K562 (cell line): ENCODE data around the gene LZTR1. TPM values are rescaled to one million over a fixed set of nuclear protein-coding genes. Genes with fewer than 3 reads are reported as not detected.

Experiments
- ARID4B ChIP-seq: sonication (generic); formaldehyde crosslinking; IDR thresholded peaks from 2 replicates; pipeline ENCODE4 v1.8.0; 2022; ENCODE audit warnings: mild to moderate bottlenecking, missing genetic modification reagents
- CBFA2T2 ChIP-seq: fragments of 450-650 bp; conservative IDR thresholded peaks from 2 replicates; pipeline ENCODE4 v1.6.1; 2017; ENCODE audit warnings: mild to moderate bottlenecking
- HIVEP1 ChIP-seq: fragments of 250-450 bp; sonication (Bioruptor Pico); IDR thresholded peaks from 2 replicates; pipeline ENCODE4 v1.4.0; 2020; ENCODE audit warnings: mild to moderate bottlenecking
- MED1 ChIP-seq: sonication (generic); formaldehyde crosslinking; IDR thresholded peaks from 2 replicates; pipeline ENCODE4 v1.8.1; 2023; ENCODE audit warnings: missing genetic modification reagents, borderline replicate concordance
- PCBP1 ChIP-seq: fragments of 200-400 bp; formaldehyde crosslinking; IDR thresholded peaks from 2 replicates; pipeline ENCODE4 v1.6.1; 2018; ENCODE audit warnings: mild to moderate bottlenecking, low read depth, low read length; ENCODE audit not compliant: poor library complexity, severe bottlenecking
- PRMT5 ChIP-seq: sonication (generic); formaldehyde crosslinking; IDR thresholded peaks from 2 replicates; pipeline ENCODE4 v1.5.0; 2020; ENCODE audit warnings: missing genetic modification reagents
- SIN3B ChIP-seq: fragments of 450-650 bp; IDR thresholded peaks from 2 replicates; pipeline ENCODE4 v1.6.1; 2017; ENCODE audit warnings: low read depth, mild to moderate bottlenecking, moderate library complexity
- STAG1 ChIP-seq: sonication (generic); formaldehyde crosslinking; IDR thresholded peaks from 2 replicates; pipeline ENCODE4 v1.5.0; 2020; ENCODE audit warnings: missing genetic modification reagents, borderline replicate concordance
- TBP ChIP-seq: optimal IDR thresholded peaks from 2 replicates; pipeline ENCODE3; 2011; ENCODE audit warnings: low read depth, low read length, improper control_type of control experiment
- TCF15 ChIP-seq: fragments of 250-450 bp; sonication (Bioruptor Pico); IDR thresholded peaks from 2 replicates; pipeline ENCODE4 v1.8.0; 2022; ENCODE audit warnings: moderate library complexity, mild to moderate bottlenecking, inconsistent platforms
- TEAD1 ChIP-seq, 2 experiments: fragments of 450-650 bp in 1 of 2; sonication (generic) in 1 of 2; formaldehyde crosslinking; IDR thresholded peaks; 2 replicates each; pipeline versions ENCODE4 v1.4.0 to v1.8.0; 2020 to 2022; ENCODE audit warnings: mild to moderate bottlenecking in 2 of 2, missing genetic modification reagents in 1 of 2
- TGIF2 ChIP-seq: sonication (generic); formaldehyde crosslinking; IDR thresholded peaks from 2 replicates; pipeline ENCODE4 v1.8.1; 2022; ENCODE audit warnings: mild to moderate bottlenecking, missing genetic modification reagents, moderate library complexity
- TOE1 ChIP-seq, 2 experiments: fragments of 450-650 bp in 1 of 2; sonication (generic) in 1 of 2; formaldehyde crosslinking in 1 of 2; IDR thresholded peaks; 2 replicates each; pipeline versions ENCODE4 v1.7.1 to v1.8.0; 2016 to 2022; ENCODE audit warnings: borderline replicate concordance in 2 of 2, mild to moderate bottlenecking in 2 of 2, antibody characterized with exemption in 1 of 2, inconsistent platforms in 1 of 2, low read depth in 1 of 2, missing genetic modification reagents in 1 of 2, moderate library complexity in 1 of 2
- ZBTB26 ChIP-seq: fragments of 450-650 bp; formaldehyde crosslinking; IDR thresholded peaks from 2 replicates; pipeline ENCODE4 v1.4.0; 2022; ENCODE audit warnings: missing genetic modification characterization
- ZFPM2 ChIP-seq: fragments of 250-450 bp; sonication (Bioruptor Pico); IDR thresholded peaks from 2 replicates; pipeline ENCODE4 v1.5.1; 2022; ENCODE audit warnings: mild to moderate bottlenecking
- ZNF184 ChIP-seq: sonication (generic); formaldehyde crosslinking; IDR thresholded peaks from 2 replicates; pipeline ENCODE4 v1.5.0; 2020; ENCODE audit warnings: missing genetic modification reagents
- ZNF764 ChIP-seq: fragments of 250-450 bp; sonication (Bioruptor Pico); IDR thresholded peaks from 2 replicates; pipeline ENCODE4 v1.4.0; 2020; ENCODE audit warnings: low read depth, mild to moderate bottlenecking, moderate library complexity
- polyA plus RNA-seq, 8 experiments: library from polyadenylated mRNA; depleted of rRNA in 4 of 8; stranded (reverse) in 5 of 8; unstranded in 3 of 8; fragments of >200 nt; fragmentation: Nextera tagmentation in 2 of 8; fragmentation: Illumina TruSeq in 1 of 8; extraction: Ambion mirVana in 2 of 8; extraction: Trizol in 1 of 8; gene quantifications; 2 replicates each; pipeline versions ENCODE4 v1.2.1 to v1.2.3, GENCODE V29; 2011 to 2014; ENCODE audit warnings: inconsistent platforms in 1 of 8, missing spikeins in 1 of 8
- total RNA-seq, 7 experiments: library from RNA; depleted of rRNA in 6 of 7; stranded (reverse); fragments of >200 nt in 6 of 7; fragmentation: Illumina TruSeq in 2 of 7; extraction: Trizol in 2 of 7; gene quantifications; 2 replicates each; pipeline versions ENCODE4 v1.2.1 to v1.2.3, GENCODE V29; 2011 to 2021; ENCODE audit warnings: low replicate concordance in 1 of 7
- TF ChIP-seq, protein P1 (sequence below): fragments of 450-650 bp; formaldehyde crosslinking; conservative IDR thresholded peaks from 2 replicates; pipeline ENCODE4 v1.4.0; 2022; ENCODE audit warnings: mild to moderate bottlenecking, missing genetic modification characterization

Gene LZTR1
- total and polyA plus RNA-seq, 9 of the 15 experiments (the other 6 are each of a cell fraction or from before 2014, with no cell fraction given), result 2.2 to 135 (median 63.0) TPM

DNA sequence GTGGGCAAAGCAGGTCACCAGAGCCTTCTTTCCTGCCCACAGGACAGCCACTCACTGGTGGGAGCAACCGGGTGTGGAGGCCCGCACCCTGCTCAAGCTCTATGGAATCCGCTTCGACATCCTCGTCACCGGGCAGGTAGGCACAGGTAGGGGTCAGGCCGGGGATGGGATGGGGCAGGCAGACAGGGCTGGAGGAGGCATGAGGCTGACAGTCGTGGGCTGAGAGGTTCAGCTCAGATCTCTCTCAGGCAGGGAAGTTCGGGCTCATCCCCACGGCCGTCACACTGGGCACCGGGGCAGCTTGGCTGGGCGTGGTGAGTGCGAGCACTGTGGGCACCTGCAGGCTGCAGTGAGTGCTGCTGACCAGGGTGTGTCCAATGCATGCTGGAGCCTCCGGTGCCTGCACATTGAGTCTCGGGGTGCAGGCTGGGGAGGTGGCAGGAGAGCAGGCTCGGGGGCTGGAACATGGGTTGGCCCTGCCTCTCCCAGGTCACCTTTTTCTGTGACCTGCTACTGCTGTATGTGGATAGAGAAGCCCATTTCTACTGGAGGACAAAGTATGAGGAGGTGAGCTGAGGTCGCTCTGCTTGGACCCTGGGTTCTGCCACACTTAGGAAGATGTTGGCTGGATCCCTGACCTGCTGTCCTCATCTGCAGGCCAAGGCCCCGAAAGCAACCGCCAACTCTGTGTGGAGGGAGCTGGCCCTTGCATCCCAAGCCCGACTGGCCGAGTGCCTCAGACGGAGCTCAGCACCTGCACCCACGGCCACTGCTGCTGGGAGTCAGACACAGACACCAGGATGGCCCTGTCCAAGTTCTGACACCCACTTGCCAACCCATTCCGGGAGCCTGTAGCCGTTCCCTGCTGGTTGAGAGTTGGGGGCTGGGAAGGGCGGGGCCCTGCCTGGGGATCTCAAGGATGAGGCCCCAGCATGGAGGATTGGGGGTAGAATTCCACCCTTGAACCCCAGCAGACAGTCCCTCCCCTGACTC is 44.0 kb downstream of the LZTR1 start (continued):
- TF ChIP-seq STAG1 (CRISPR knock-in tag) (peak; percentile 37; the same call in 1 of the 2 replicates), ARID4B (no peak), TGIF2 (CRISPR knock-in tag) (no peak), ZNF764 (CRISPR knock-in tag) (0 out of 2 replicates have a peak, but pooled peaks have one; percentile 49), TOE1 (IDR thresholded peaks at IDR 0.05; ENCODE audit: borderline replicate concordance) (no peak), TOE1 (CRISPR knock-in tag; IDR thresholded peaks at IDR 0.05; ENCODE audit: borderline replicate concordance, low read depth) (0 out of 2 replicates have a peak, but pooled peaks have one; percentile 40), TEAD1 (CRISPR knock-in tag; IDR thresholded peaks at IDR 0.05) (peak in 1 of 2 experiments; percentile 19; a peak in 1 of 4 replicates), CBFA2T2 (no peak), ZBTB26 (0 out of 2 replicates have a peak, but pooled peaks have one; percentile 74), SIN3B (no peak), TCF15 (CRISPR knock-in tag) (peak; percentile 90), ZFPM2 (CRISPR knock-in tag) (0 out of 2 replicates have a peak, but pooled peaks have one; percentile 62), PRMT5 (CRISPR knock-in tag) (0 out of 2 replicates have a peak, but pooled peaks have one; percentile 35), TBP (no peak), ZNF184 (CRISPR knock-in tag) (0 out of 2 replicates have a peak, but pooled peaks have one; percentile 53), PCBP1 (no peak), HIVEP1 (peak; percentile 72; the same call in 1 of the 2 replicates), MED1 (CRISPR knock-in tag) (peak; percentile 43; the same call in 1 of the 2 replicates)
- TF ChIP-seq, protein P1, sequence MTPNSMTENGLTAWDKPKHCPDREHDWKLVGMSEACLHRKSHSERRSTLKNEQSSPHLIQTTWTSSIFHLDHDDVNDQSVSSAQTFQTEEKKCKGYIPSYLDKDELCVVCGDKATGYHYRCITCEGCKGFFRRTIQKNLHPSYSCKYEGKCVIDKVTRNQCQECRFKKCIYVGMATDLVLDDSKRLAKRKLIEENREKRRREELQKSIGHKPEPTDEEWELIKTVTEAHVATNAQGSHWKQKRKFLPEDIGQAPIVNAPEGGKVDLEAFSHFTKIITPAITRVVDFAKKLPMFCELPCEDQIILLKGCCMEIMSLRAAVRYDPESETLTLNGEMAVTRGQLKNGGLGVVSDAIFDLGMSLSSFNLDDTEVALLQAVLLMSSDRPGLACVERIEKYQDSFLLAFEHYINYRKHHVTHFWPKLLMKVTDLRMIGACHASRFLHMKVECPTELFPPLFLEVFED, result 0 out of 2 replicates have a peak, but pooled peaks have one; percentile 76
